NCI-H2196 (cell line): ENCODE data around the gene TCF12.

Source experiments
- DNase-seq: peaks from one replicate; lab custom pipeline; 2025; ENCODE audit not compliant: unreplicated experiment; lab: John Stamatoyannopoulos, UW

Gene TCF12

GRCh38 chr15:57044970-57045369 lies 126.5 kb downstream of the TCF12 start:
- DNase-seq = no peak

- DNase-seq = no peak
Observed at GRCh38 chr15:57045741-57046382, 127.4 kb downstream of the TCF12 start.

GRCh38 chr15:57048930-57049549 lies 130.6 kb downstream of the TCF12 start:
- DNase-seq = no peak

- no peak for DNase-seq
Observed at GRCh38 chr15:57053470-57053869, 135.0 kb downstream of the TCF12 start.

- no peak for DNase-seq
Observed at GRCh38 chr15:57054204-57054750, 135.8 kb downstream of the TCF12 start.

- no peak for DNase-seq
Observed at GRCh38 chr15:57056357-57056756, 137.9 kb downstream of the TCF12 start.

- DNase-seq = no peak
Observed at GRCh38 chr15:57057134-57057930, 138.9 kb downstream of the TCF12 start.

GRCh38 chr15:57059026-57059660 lies 140.7 kb downstream of the TCF12 start:
- no peak for DNase-seq

GRCh38 chr15:57060799-57061198 lies 142.4 kb downstream of the TCF12 start:
- DNase-seq = no peak

- no peak for DNase-seq
Observed at GRCh38 chr15:57061281-57061680, 142.8 kb downstream of the TCF12 start.

- no peak for DNase-seq
Observed at GRCh38 chr15:57061696-57062095, 143.3 kb downstream of the TCF12 start.

- no peak for DNase-seq
Observed at GRCh38 chr15:57064033-57064432, 145.6 kb downstream of the TCF12 start.

GRCh38 chr15:57069423-57069822 lies 151.0 kb downstream of the TCF12 start:
- DNase-seq = no peak

GRCh38 chr15:57070674-57071073 lies 152.2 kb downstream of the TCF12 start:
- no peak for DNase-seq

GRCh38 chr15:57079446-57079845 lies 161.0 kb downstream of the TCF12 start:
- DNase-seq = no peak

GRCh38 chr15:57079931-57080620 lies 161.6 kb downstream of the TCF12 start:
- DNase-seq = no peak

GRCh38 chr15:57082054-57082728 lies 163.7 kb downstream of the TCF12 start:
- no peak for DNase-seq

GRCh38 chr15:57084192-57084591 lies 165.7 kb downstream of the TCF12 start:
- no peak for DNase-seq

GRCh38 chr15:57085267-57085666 lies 166.8 kb downstream of the TCF12 start:
- DNase-seq = no peak

GRCh38 chr15:57086857-57087427 lies 168.5 kb downstream of the TCF12 start:
- DNase-seq = no peak
